Measurements from ENCODE around the gene WNK3.

GRCh38 chrX:54352677-54353076, 5.2 kb downstream of the WNK3 start:
- TF ChIP-seq POLR2AphosphoS5 (IDR thresholded peaks at IDR 0.05; ENCODE audit: low read depth, low read length), result no peak
- TF ChIP-seq POLR2A (IDR thresholded peaks at IDR 0.05; ENCODE audit: low read depth, low read length), result no peak
- no peak for TF ChIP-seq TAF1 (IDR thresholded peaks at IDR 0.05; ENCODE audit: low read depth, low read length)
- no peak for TF ChIP-seq SPI1 (IDR thresholded peaks at IDR 0.05; ENCODE audit: low read depth, low read length)
- no peak for TF ChIP-seq POU2F2 (IDR thresholded peaks at IDR 0.05; ENCODE audit: low read depth, low read length)
